ENCODE measurements around the gene PAQR4.

PAQR4 gene

DNA sequence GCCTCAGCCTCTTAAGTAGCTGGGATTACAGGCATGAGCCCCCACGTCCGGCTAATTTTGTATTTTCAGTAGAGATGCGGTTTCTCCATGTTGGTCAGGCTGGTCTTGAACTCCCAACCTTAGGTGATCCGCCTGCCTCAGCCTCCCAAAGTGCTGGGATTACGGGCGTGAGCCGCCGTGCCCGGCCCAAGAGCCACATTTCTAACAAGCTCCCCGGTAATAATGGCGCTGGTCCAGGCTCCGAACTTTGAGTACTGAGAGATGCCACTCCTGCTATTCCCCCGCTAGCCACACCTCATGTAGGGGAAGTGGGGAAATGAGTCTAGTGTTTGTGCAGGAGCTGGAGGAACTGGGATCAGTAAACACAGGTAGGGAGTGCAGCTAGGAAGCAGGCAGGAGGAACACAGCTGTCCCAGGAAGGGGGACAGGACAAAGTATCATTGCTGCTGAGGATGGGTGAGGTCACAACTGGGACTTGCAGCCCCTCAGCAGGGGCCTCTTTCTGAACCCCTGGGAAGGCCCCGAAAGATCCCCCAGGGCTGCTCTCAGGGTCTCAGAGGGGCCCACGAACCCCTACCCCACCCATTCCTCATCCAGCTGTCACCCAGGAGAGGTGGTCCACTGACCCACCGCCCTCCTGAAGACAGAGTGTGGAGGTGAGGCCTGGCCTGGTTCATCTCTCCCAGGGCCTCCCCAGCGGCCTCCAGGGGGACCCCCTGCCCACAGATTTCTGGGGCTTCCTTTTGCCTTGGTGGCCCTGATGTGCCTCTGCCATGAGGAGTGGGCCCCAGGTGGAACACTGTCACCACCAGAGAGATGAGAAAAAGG is 8.8 kb upstream of the PAQR4 start:
- no peak overlapping the region for H3K4me3 ChIP-seq (ENCODE audit: low read depth, low read length)
- no peak for DNase-seq (ENCODE audit: low read depth)
- no peak for TF ChIP-seq CTCF (IDR thresholded peaks at IDR 0.05; ENCODE audit: low read depth, low read length, missing control alignments)

- no peak overlapping the region for H3K4me3 ChIP-seq (ENCODE audit: low read depth, low read length)
- no peak for TF ChIP-seq CTCF (IDR thresholded peaks at IDR 0.05; ENCODE audit: low read depth, low read length, missing control alignments)
- DNase-seq (ENCODE audit: low read depth), result no peak
Observed at GRCh38 chr16:2962334-2963073, 6.6 kb upstream of the PAQR4 start.

GRCh38 chr16:2963074-2963722 is 6.0 kb upstream of the PAQR4 start:
- no peak for TF ChIP-seq CTCF (IDR thresholded peaks at IDR 0.05; ENCODE audit: low read depth, low read length, missing control alignments)
- DNase-seq (ENCODE audit: low read depth), result no peak
- H3K4me3 ChIP-seq (ENCODE audit: low read depth, low read length), result peak overlapping the region; percentile 31

DNA sequence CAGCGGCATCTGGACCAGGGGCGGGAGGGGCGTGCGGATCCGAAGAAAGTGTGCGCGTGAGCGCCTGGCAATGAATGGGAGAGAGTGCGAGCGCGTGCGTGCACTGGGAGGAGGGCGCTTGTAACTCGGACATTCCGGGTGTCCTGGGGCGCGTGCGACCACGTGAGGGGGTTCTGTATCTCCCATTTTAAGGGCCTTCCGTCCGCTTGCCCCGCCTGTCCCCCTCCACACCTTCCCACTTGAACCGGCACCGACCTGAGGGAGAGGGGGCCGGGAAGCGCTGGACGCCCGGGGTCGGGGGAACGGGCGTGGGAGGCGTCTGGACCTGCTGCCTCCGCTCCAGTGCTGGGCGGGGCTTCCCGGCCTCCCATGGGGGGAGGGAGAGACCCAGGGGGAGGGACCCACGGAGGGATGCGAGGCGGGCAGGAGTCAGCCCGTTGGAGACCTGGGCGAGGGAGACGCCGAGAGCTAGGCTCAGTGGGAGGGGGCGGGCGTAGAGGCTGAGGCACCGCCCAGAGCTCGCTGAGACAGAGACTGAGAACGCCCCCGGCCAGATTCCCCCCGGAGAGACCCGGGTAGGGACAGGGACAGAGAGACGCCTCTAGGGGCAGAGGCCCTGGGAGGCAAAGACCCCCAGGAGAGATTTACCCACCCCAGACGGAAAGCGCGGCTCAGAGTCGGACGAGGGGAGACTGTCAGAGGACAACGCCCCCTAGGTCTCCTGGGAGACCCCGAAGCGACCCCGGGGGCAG is 5.2 kb upstream of the PAQR4 start, which contains the start of gene KREMEN2:
KREMEN2 (plus strand) TSS at position 553 of the 752 bp plus-strand sequence. CDS start 246 bp downstream, outside the sequence.
- TF ChIP-seq CTCF (IDR thresholded peaks at IDR 0.05; ENCODE audit: low read depth, low read length, missing control alignments), result no peak
- no peak for DNase-seq (ENCODE audit: low read depth)
- peak within 1 kb of the TSS; percentile 31 for H3K4me3 ChIP-seq (ENCODE audit: low read depth, low read length)

DNA sequence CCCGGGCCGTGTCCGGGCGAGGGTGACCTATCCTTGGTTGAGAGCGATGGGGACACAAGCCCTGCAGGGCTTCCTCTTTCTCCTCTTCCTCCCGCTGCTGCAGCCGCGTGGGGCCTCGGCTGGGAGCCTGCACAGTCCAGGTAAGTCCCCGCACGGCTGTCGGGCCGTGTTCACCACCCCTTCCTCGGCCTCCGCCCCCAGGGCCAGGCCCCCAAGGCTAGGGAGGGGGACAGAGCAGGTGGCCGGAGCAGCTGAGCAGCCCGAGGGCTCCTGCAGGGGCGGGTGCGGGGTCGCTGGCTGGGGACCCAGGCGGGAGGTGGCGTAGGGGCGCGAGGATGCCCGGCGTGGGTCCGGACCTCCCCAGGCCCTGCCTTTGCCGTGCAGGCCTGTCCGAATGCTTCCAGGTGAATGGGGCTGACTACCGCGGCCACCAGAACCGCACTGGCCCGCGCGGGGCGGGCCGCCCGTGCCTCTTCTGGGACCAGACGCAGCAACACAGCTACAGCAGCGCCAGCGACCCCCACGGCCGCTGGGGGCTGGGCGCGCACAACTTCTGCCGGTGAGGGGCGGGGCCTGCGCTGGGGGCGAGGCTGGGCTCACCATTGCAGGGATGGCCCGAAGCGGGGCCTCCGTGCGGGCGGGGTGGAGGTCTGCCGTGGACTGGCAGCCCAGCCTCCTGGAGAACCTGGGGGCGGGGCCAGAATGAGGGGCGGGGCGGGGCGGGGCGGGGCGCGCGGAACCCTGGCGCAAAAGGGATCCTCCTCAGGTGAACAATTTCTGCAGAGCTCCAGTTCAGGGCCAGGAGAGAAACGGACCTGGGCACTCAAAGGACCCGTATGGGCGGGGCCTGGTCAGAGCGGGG is 4.4 kb upstream of the PAQR4 start:
- TF ChIP-seq CTCF (IDR thresholded peaks at IDR 0.05; ENCODE audit: low read depth, low read length, missing control alignments), result no peak
- no peak for DNase-seq (ENCODE audit: low read depth)
- H3K4me3 ChIP-seq (ENCODE audit: low read depth, low read length), result peak overlapping the region; percentile 31
